ENCODE measurements around the gene FAM8A1. TPM values are rescaled to one million over a fixed set of nuclear protein-coding genes. Genes with fewer than 3 reads are reported as not detected.

The FAM8A1 gene
- total RNA-seq, 3 donors from 2014 or later, result 27.9 to 39.4 (median 33.8) TPM

GRCh38 chr6:17656092-17656491 lies 56.0 kb downstream of the FAM8A1 start:
- DNase-seq (ENCODE audit: low spot score in 2 of 2), result no peak
- H3K36me3 ChIP-seq, result no peaks in the 10 kb centered on the region
- no peak overlapping the region for H3K4me3 ChIP-seq
- TF ChIP-seq POLR2AphosphoS5 (IDR thresholded peaks at IDR 0.05) (no peak), POLR2A (IDR thresholded peaks at IDR 0.05) (no peak), CTCF (IDR thresholded peaks at IDR 0.05) (no peak)
- H3K4me1 ChIP-seq, result no peaks in the 10 kb centered on the region
- H3K9me3 ChIP-seq, result no peaks in the 10 kb centered on the region
- H3K27ac ChIP-seq, result no peak overlapping the region
- intact Hi-C loops (cut with DNase I; ENCODE audit: low total_unique reads), result no loop called here
- H3K27me3 ChIP-seq, result no peaks in the 10 kb centered on the region

- no peak for TF ChIP-seq POLR2A (IDR thresholded peaks at IDR 0.05)
- no peak for TF ChIP-seq POLR2AphosphoS5 (IDR thresholded peaks at IDR 0.05)
- TF ChIP-seq CTCF (IDR thresholded peaks at IDR 0.05), result no peak
Measured at GRCh38 chr6:17656644-17657043, 56.5 kb downstream of the FAM8A1 start.

More at GRCh38 chr6:17656644-17657043, 56.5 kb downstream of the FAM8A1 start:
- intact Hi-C loops (cut with DNase I; ENCODE audit: low total_unique reads), result no loop called here
- Histone ChIP-seq H3K4me1 (no peaks in the 10 kb centered on the region), H3K27ac (no peak overlapping the region), H3K27me3 (no peaks in the 10 kb centered on the region), H3K9me3 (no peaks in the 10 kb centered on the region), H3K4me3 (no peak overlapping the region), H3K36me3 (no peaks in the 10 kb centered on the region)
- no peak for DNase-seq (ENCODE audit: low spot score in 2 of 2)

Other genes starting within 250 kb of the FAM8A1 start
- 10 to 100 TPM in 1 of 3 donors, 1 to 10 TPM in 2; 3.9 to 15.1 (median 7.5) TPM for gene CAP2, start 206.7 kb upstream of the FAM8A1 start, total RNA-seq
- gene NUP153, start 106.6 kb downstream of the FAM8A1 start, total RNA-seq, result 10 to 100 TPM; 34.1 to 61.2 (median 38.3) TPM